IMR-90 (cell line): ENCODE results near the gene SPDYE16. TPM values are rescaled to one million over a fixed set of nuclear protein-coding genes. Genes with fewer than 3 reads are reported as not detected.
"Not testable (repeated sequence)": the region's sequence is repeated elsewhere in the genome, so short reads cannot be mapped to it uniquely, and the experiment has no call there.

Source experiments
- ATAC-seq: fragments of 200-7000 bp; cut with Tn5 transposase; 2 replicates; pipeline ENCODE4 v1.9.1; 2020; ENCODE audit warnings: low read depth, mild to moderate bottlenecking, moderate library complexity
- BruUV-seq: library from RNA; stranded (reverse); fragments of 400-500 nt; replicated peaks from 2 replicates; lab custom pipeline; 2021; lab: Mats Ljungman, UMichigan
- CTCF ChIA-PET: fragments of 300-600 bp; formaldehyde crosslinking; extraction: SDS; loops from one replicate; lab custom pipeline; 2021; ENCODE audit warnings: antibody characterized with exemption; lab: Yijun Ruan, JAX
- POLR2A ChIA-PET: fragments of 300-600 bp; sonication (Branson Sonifier 250); formaldehyde crosslinking; loops from one replicate; lab custom pipeline; 2022; ENCODE audit warnings: antibody characterized with exemption; ENCODE audit not compliant: unreplicated experiment; lab: Charles Lee
- DNase-seq: peaks from one replicate; pipeline ENCODE4 v3.0.0; 2013
- H2AFZ ChIP-seq: replicated peaks from 2 replicates; pipeline ENCODE3; 2013; ENCODE audit warnings: low read length, mild to moderate bottlenecking; ENCODE audit not compliant: poor library complexity
- H2AK5ac ChIP-seq: 2 replicates; pipeline ENCODE4 v1.6.1; 2013; ENCODE audit warnings: low read depth, low read length, inconsistent platforms
- H2AK9ac ChIP-seq: replicated peaks from 2 replicates; pipeline ENCODE3; 2013; ENCODE audit warnings: mild to moderate bottlenecking, low read depth, low read length, moderate library complexity; ENCODE audit not compliant: poor library complexity
- H2BK120ac ChIP-seq: 2 replicates; pipeline ENCODE4 v1.6.1; 2013; ENCODE audit warnings: low read depth, low read length, inconsistent platforms
- H2BK15ac ChIP-seq: 3 replicates; pipeline ENCODE4 v1.6.1; 2013; ENCODE audit warnings: low read depth, low read length, inconsistent platforms
- H2BK20ac ChIP-seq: 2 replicates; pipeline ENCODE4 v1.6.1; 2013; ENCODE audit warnings: low read depth, mild to moderate bottlenecking, inconsistent platforms, low read length, moderate library complexity
- H2BK5ac ChIP-seq: 2 replicates; pipeline ENCODE4 v1.6.1; 2013; ENCODE audit warnings: mild to moderate bottlenecking, low read depth, low read length, inconsistent platforms; ENCODE audit not compliant: poor library complexity, severe bottlenecking
- H3K14ac ChIP-seq: replicated peaks from 2 replicates; pipeline ENCODE4 v1.6.1; 2013; ENCODE audit warnings: low read depth, low read length, inconsistent platforms
- H3K18ac ChIP-seq: 2 replicates; pipeline ENCODE4 v1.6.1; 2013; ENCODE audit warnings: low read depth, low read length, control low read depth
- H3K23ac ChIP-seq: 2 replicates; pipeline ENCODE4 v1.6.1; 2013; ENCODE audit warnings: low read depth, low read length, inconsistent platforms
- H3K27ac ChIP-seq: 2 replicates; pipeline ENCODE4 v1.5.1; 2013; ENCODE audit warnings: mild to moderate bottlenecking, control low read depth, low read length; ENCODE audit not compliant: insufficient read depth
- H3K27me3 ChIP-seq: 2 replicates; pipeline ENCODE4 v1.6.1; 2013; ENCODE audit warnings: low read length; ENCODE audit not compliant: control insufficient read depth, insufficient read depth
- H3K36me3 ChIP-seq: 2 replicates; pipeline ENCODE4 v1.6.1; 2013; ENCODE audit warnings: low read length, mixed read lengths; ENCODE audit not compliant: control insufficient read depth, insufficient read depth
- H3K4ac ChIP-seq: 2 replicates; pipeline ENCODE4 v1.6.1; 2013; ENCODE audit warnings: low read depth, low read length, inconsistent platforms
- H3K4me1 ChIP-seq: 2 replicates; pipeline ENCODE4 v1.6.1; 2013; ENCODE audit warnings: low read length, mixed read lengths; ENCODE audit not compliant: control insufficient read depth, insufficient read depth
- H3K4me2 ChIP-seq: 2 replicates; pipeline ENCODE4 v1.6.1; 2013; ENCODE audit warnings: low read depth, mild to moderate bottlenecking, control low read depth, low read length, moderate library complexity
- H3K4me3 ChIP-seq: 2 replicates; pipeline ENCODE4 v1.5.1; 2013; ENCODE audit warnings: low read depth, mild to moderate bottlenecking, control low read depth, low read length, moderate library complexity; ENCODE audit not compliant: insufficient read depth
- H3K56ac ChIP-seq: 2 replicates; pipeline ENCODE4 v1.6.1; 2013; ENCODE audit warnings: low read length, inconsistent platforms; ENCODE audit not compliant: insufficient read depth; ENCODE audit errors: extremely low read depth
- H3K79me1 ChIP-seq, 2 experiments: 2 replicates each; pipeline ENCODE4 v1.6.1; 2013; ENCODE audit warnings: low read length in 2 of 2, inconsistent platforms in 1 of 2, low read depth in 1 of 2
- H3K9ac ChIP-seq: 2 replicates; pipeline ENCODE4 v1.6.1; 2013; ENCODE audit warnings: low read depth, low read length, control low read depth
- H3K9me1 ChIP-seq: 2 replicates; pipeline ENCODE4 v1.6.1; 2013; ENCODE audit warnings: low read length, inconsistent platforms; ENCODE audit not compliant: insufficient read depth
- H3K9me3 ChIP-seq: 2 replicates; pipeline ENCODE4 v1.6.1; 2013; ENCODE audit warnings: low read length; ENCODE audit not compliant: control insufficient read depth, insufficient read depth
- H4K20me1 ChIP-seq: 2 replicates; pipeline ENCODE4 v1.6.1; 2013; ENCODE audit warnings: low read length, inconsistent platforms; ENCODE audit not compliant: insufficient read depth
- H4K5ac ChIP-seq: 2 replicates; pipeline ENCODE4 v1.6.1; 2013; ENCODE audit warnings: mild to moderate bottlenecking, low read depth, low read length, control low read depth
- H4K8ac ChIP-seq, 2 experiments: 2 replicates each; pipeline ENCODE4 v1.6.1; 2013; ENCODE audit warnings: low read depth in 2 of 2, low read length in 2 of 2, control low read depth in 1 of 2, inconsistent platforms in 1 of 2
- H4K91ac ChIP-seq: 2 replicates; pipeline ENCODE4 v1.6.1; 2013; ENCODE audit warnings: low read depth, low read length, inconsistent platforms; ENCODE audit not compliant: insufficient read depth
- WGBS, 2 experiments: methylation state at CpG; one replicate each; pipeline versions ENCODE4 v1.1.5 to v1.1.7; 2013; ENCODE audit warnings: missing lambda C conversion rate in 2 of 2; ENCODE audit not compliant: insufficient read length in 1 of 2; ENCODE audit errors: extremely low coverage in 2 of 2; 5-methylcytosine and 5-hydroxymethylcytosine counted together
- dilution Hi-C: fragments of 300-500 bp; cut with HindIII; formaldehyde crosslinking; loops from one replicate; pipeline ENCODE4 v1.14.3; 2018; ENCODE audit warnings: low sequenced_read_pairs; ENCODE audit not compliant: unreplicated experiment
- in situ Hi-C: fragments of 300-500 bp; cut with MboI; formaldehyde crosslinking; loops from 3 replicates; pipeline ENCODE4 v1.14.3; 2019; ENCODE audit warnings: low sequenced_read_pairs, inconsistent platforms, mixed read lengths
- intact Hi-C: fragments of 100-400 bp; cut with micrococcal nuclease; formaldehyde crosslinking; loops from 2 replicates; pipeline ENCODE4 v1.10.0; 2022
- polyA plus RNA-seq, 3 experiments: library from polyadenylated mRNA; depleted of rRNA; stranded (reverse); fragments of >200 nt; gene quantifications; 2 replicates each; pipeline ENCODE4 v1.2.3, GENCODE V29; 2012; ENCODE audit warnings: low replicate concordance in 1 of 3
- total RNA-seq: library from RNA; depleted of rRNA; stranded (reverse); fragments of >200 nt; gene quantifications from 2 replicates; pipeline ENCODE4 v1.2.3, GENCODE V29; 2012

The SPDYE16 gene
- total and polyA plus RNA-seq, 2 of the 4 experiments (the other 2 are of a cell fraction), result not detected

- H3K9me1 ChIP-seq, H4K8ac ChIP-seq, H3K27me3 ChIP-seq, H4K91ac ChIP-seq, H4K5ac ChIP-seq, H3K4ac ChIP-seq, H3K23ac ChIP-seq, H2AK5ac ChIP-seq, H3K9me3 ChIP-seq, POLR2A ChIA-PET, H2BK120ac ChIP-seq, ATAC-seq, H3K36me3 ChIP-seq, H3K14ac ChIP-seq, H3K4me1 ChIP-seq, H3K79me1 ChIP-seq, BruUV-seq, H2AFZ ChIP-seq, H3K4me2 ChIP-seq, H2BK5ac ChIP-seq, dilution Hi-C loops, DNase-seq, H3K4me3 ChIP-seq, in situ Hi-C loops, H3K27ac ChIP-seq, H3K9ac ChIP-seq, H2BK20ac ChIP-seq, H4K20me1 ChIP-seq, H3K56ac ChIP-seq, H3K18ac ChIP-seq, H2BK15ac ChIP-seq, intact Hi-C loops, H2AK9ac ChIP-seq: not testable (repeated sequence)
- CTCF ChIA-PET, result interaction anchor here (0.6 kb wide), 1 partner anchor 251 kb away, joined by 4 read pairs; no protein-coding TSS in a partner anchor
- WGBS, 2 experiments, result no CpG with 5 or more reads among the region's 17 CpGs
These were observed 60.0 kb downstream of the SPDYE16 start for GRCh38 chr7:76483081-76483480.

GRCh38 chr7:76482660-76483059 lies 60.4 kb downstream of the SPDYE16 start:
- H4K20me1 ChIP-seq, H2BK5ac ChIP-seq, POLR2A ChIA-PET, dilution Hi-C loops, H4K5ac ChIP-seq, DNase-seq, H3K14ac ChIP-seq, H3K4me1 ChIP-seq, H3K9ac ChIP-seq, H3K27me3 ChIP-seq, H3K4ac ChIP-seq, H4K8ac ChIP-seq, H3K9me3 ChIP-seq, H2AK5ac ChIP-seq, H2BK120ac ChIP-seq, H2BK20ac ChIP-seq, H2BK15ac ChIP-seq, H3K56ac ChIP-seq, BruUV-seq, ATAC-seq, H2AFZ ChIP-seq, H3K9me1 ChIP-seq, H3K79me1 ChIP-seq, H3K4me3 ChIP-seq, H3K27ac ChIP-seq, H3K23ac ChIP-seq, in situ Hi-C loops, H3K4me2 ChIP-seq, H3K36me3 ChIP-seq, H2AK9ac ChIP-seq, H3K18ac ChIP-seq, H4K91ac ChIP-seq, intact Hi-C loops: not testable (repeated sequence)
- 100% methylated on average over 12 of the region's 24 CpGs; no CpG with 5 or more reads in 1 of the 2 experiments for WGBS, 2 experiments
- CTCF ChIA-PET, result interaction anchor here (0.6 kb wide), 1 partner anchor 250 kb away, joined by 4 read pairs; no protein-coding TSS in a partner anchor
